Measurements from ENCODE around the gene ZNF90. TPM values are rescaled to one million over a fixed set of nuclear protein-coding genes. Genes with fewer than 3 reads are reported as not detected.
A peak's percentile ranks its signal among the peaks of the same experiment; 100 is the strongest.

Gene ZNF90
- total RNA-seq, 1 experiment from 2014 or later = 112 TPM

DNA sequence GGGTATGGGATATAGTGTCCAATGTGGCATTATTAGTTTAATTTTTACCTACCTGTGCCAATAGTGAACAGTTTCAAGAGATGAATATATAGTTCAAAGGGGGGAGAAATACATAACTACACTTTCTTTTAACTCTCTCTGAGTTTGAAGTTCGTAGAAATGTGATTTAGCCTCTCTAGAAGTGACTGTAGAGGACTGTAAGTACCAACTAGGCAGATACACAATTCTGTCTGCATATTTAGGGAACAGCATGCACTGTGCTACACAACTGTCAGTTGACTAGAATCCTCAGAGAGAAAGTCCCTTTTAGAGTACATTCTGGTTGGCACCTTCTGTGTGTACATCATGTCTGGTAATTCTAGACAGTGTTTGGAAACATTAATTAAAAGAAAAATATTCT is 17.5 kb upstream of the ZNF90 start:
- H3K4me3 Mint-ChIP-seq = no peak overlapping the region
- H3K27ac Mint-ChIP-seq = no peak overlapping the region
- ChIA-PET POLR2A (no interaction called here), CTCF (no interaction called here)
- H3K36me3 Mint-ChIP-seq = peaks cover 11% of the 10 kb centered on the region
- TF ChIP-seq, protein P1, sequence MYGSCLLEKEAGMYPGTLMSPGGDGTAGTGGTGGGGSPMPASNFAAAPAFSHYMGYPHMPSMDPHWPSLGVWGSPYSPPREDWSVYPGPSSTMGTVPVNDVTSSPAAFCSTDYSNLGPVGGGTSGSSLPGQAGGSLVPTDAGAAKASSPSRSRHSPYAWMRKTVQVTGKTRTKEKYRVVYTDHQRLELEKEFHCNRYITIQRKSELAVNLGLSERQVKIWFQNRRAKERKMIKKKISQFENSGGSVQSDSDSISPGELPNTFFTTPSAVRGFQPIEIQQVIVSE (CRISPR knock-in tag; IDR thresholded peaks at IDR 0.05; ENCODE audit: borderline replicate concordance) = no peak
- TF ChIP-seq TEAD4 (CRISPR knock-in tag; IDR thresholded peaks at IDR 0.05) (no peak), SMAD4 (CRISPR knock-in tag; IDR thresholded peaks at IDR 0.05) (no peak), NR3C1 (CRISPR knock-in tag; conservative IDR thresholded peaks at IDR 0.05; ENCODE audit: low read depth) (no peak), NFYB (CRISPR knock-in tag; conservative IDR thresholded peaks at IDR 0.05; ENCODE audit: low read depth) (no peak), CREB1 (CRISPR knock-in tag; IDR thresholded peaks at IDR 0.05) (no peak), PREB (CRISPR knock-in tag; IDR thresholded peaks at IDR 0.05; ENCODE audit: borderline replicate concordance) (no peak), RORB (CRISPR knock-in tag; IDR thresholded peaks at IDR 0.05) (no peak), KAT7 (CRISPR knock-in tag; IDR thresholded peaks at IDR 0.05; ENCODE audit: borderline replicate concordance) (no peak), SOX15 (CRISPR knock-in tag; IDR thresholded peaks at IDR 0.05) (no peak)
- TF ChIP-seq, protein P2, sequence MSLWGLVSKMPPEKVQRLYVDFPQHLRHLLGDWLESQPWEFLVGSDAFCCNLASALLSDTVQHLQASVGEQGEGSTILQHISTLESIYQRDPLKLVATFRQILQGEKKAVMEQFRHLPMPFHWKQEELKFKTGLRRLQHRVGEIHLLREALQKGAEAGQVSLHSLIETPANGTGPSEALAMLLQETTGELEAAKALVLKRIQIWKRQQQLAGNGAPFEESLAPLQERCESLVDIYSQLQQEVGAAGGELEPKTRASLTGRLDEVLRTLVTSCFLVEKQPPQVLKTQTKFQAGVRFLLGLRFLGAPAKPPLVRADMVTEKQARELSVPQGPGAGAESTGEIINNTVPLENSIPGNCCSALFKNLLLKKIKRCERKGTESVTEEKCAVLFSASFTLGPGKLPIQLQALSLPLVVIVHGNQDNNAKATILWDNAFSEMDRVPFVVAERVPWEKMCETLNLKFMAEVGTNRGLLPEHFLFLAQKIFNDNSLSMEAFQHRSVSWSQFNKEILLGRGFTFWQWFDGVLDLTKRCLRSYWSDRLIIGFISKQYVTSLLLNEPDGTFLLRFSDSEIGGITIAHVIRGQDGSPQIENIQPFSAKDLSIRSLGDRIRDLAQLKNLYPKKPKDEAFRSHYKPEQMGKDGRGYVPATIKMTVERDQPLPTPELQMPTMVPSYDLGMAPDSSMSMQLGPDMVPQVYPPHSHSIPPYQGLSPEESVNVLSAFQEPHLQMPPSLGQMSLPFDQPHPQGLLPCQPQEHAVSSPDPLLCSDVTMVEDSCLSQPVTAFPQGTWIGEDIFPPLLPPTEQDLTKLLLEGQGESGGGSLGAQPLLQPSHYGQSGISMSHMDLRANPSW (CRISPR knock-in tag; conservative IDR thresholded peaks at IDR 0.05; ENCODE audit: low read depth) = no peak
- peaks cover 14% of the 10 kb centered on the region for H3K9me3 Mint-ChIP-seq
- no peak for ATAC-seq
- H3K4me1 Mint-ChIP-seq = peaks cover 19% of the 10 kb centered on the region
- peaks cover 2% of the 10 kb centered on the region; the same call in 1 of the 2 replicates for H3K27me3 Mint-ChIP-seq (ENCODE audit: low read depth)
- no peak for DNase-seq (ENCODE audit: low spot score)

- ChIA-PET CTCF (interaction anchor here (1.1 to 1.6 kb wide), 4 partner anchors 11 to 69 kb away, joined by 3 to 10 read pairs (median 5); partner anchors contain the start of genes ZNF682 and ZNF90), POLR2A (interaction anchor here (0.7 to 3.0 kb wide), 3 partner anchors 11 to 171 kb away, joined by 3 to 19 read pairs (median 19); partner anchors contain the start of gene ZNF90)
- TF ChIP-seq, protein P3, sequence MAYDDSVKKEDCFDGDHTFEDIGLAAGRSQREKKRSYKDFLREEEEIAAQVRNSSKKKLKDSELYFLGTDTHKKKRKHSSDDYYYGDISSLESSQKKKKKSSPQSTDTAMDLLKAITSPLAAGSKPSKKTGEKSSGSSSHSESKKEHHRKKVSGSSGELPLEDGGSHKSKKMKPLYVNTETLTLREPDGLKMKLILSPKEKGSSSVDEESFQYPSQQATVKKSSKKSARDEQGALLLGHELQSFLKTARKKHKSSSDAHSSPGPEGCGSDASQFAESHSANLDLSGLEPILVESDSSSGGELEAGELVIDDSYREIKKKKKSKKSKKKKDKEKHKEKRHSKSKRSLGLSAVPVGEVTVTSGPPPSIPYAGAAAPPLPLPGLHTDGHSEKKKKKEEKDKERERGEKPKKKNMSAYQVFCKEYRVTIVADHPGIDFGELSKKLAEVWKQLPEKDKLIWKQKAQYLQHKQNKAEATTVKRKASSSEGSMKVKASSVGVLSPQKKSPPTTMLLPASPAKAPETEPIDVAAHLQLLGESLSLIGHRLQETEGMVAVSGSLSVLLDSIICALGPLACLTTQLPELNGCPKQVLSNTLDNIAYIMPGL (CRISPR knock-in tag; IDR thresholded peaks at IDR 0.05) = no peak
- TF ChIP-seq ELF4 (CRISPR knock-in tag; IDR thresholded peaks at IDR 0.05; ENCODE audit: low read depth) (no peak), MYBL2 (CRISPR knock-in tag; IDR thresholded peaks at IDR 0.05) (no peak), USF2 (CRISPR knock-in tag; IDR thresholded peaks at IDR 0.05) (no peak), E2F1 (CRISPR knock-in tag; IDR thresholded peaks at IDR 0.05) (no peak), TEAD1 (CRISPR knock-in tag; IDR thresholded peaks at IDR 0.05) (no peak), IRF2 (CRISPR knock-in tag; IDR thresholded peaks at IDR 0.05; ENCODE audit: borderline replicate concordance, low read depth) (no peak), SOX15 (CRISPR knock-in tag; IDR thresholded peaks at IDR 0.05) (no peak), ZNF263 (CRISPR knock-in tag; IDR thresholded peaks at IDR 0.05; ENCODE audit: low read depth) (no peak), SP1 (CRISPR knock-in tag; conservative IDR thresholded peaks at IDR 0.05) (no peak), ZNF138 (CRISPR knock-in tag; conservative IDR thresholded peaks at IDR 0.05) (no peak), ZNF121 (CRISPR knock-in tag; IDR thresholded peaks at IDR 0.05) (no peak), FOXK1 (CRISPR knock-in tag; IDR thresholded peaks at IDR 0.05) (no peak), ETV6 (CRISPR knock-in tag; IDR thresholded peaks at IDR 0.05) (no peak), ZNF317 (CRISPR knock-in tag; IDR thresholded peaks at IDR 0.05; ENCODE audit: borderline replicate concordance, low read depth) (no peak)
- TF ChIP-seq, protein P4, sequence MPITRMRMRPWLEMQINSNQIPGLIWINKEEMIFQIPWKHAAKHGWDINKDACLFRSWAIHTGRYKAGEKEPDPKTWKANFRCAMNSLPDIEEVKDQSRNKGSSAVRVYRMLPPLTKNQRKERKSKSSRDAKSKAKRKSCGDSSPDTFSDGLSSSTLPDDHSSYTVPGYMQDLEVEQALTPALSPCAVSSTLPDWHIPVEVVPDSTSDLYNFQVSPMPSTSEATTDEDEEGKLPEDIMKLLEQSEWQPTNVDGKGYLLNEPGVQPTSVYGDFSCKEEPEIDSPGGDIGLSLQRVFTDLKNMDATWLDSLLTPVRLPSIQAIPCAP (CRISPR knock-in tag; IDR thresholded peaks at IDR 0.05) = no peak
Measured at GRCh38 chr19:20066861-20067260, 10.9 kb upstream of the ZNF90 start.

More at GRCh38 chr19:20066861-20067260, 10.9 kb upstream of the ZNF90 start:
- peaks cover 35% of the 10 kb centered on the region for H3K36me3 Mint-ChIP-seq
- peaks cover 56% of the 10 kb centered on the region for H3K4me1 Mint-ChIP-seq
- ATAC-seq (no peak), DNase-seq (ENCODE audit: low spot score) (no peak)
- H3K4me3 Mint-ChIP-seq = no peak overlapping the region
- H3K27ac Mint-ChIP-seq = peak overlapping the region; percentile 64; the same call in 1 of the 2 replicates
- peaks cover 29% of the 10 kb centered on the region for H3K9me3 Mint-ChIP-seq
- H3K27me3 Mint-ChIP-seq (ENCODE audit: low read depth) = peaks cover 2% of the 10 kb centered on the region; the same call in 1 of the 2 replicates
